H1 (cell line): ENCODE data around the gene COL10A1. TPM values are rescaled to one million over a fixed set of nuclear protein-coding genes. Genes with fewer than 3 reads are reported as not detected.

Experiments used
- CTCF ChIA-PET: fragments of 300-600 bp; sonication (Branson Sonifier 250); formaldehyde crosslinking; loops from one replicate; lab custom pipeline; 2021; ENCODE audit not compliant: partially characterized antibody; lab: Charles Lee
- POLR2A ChIA-PET: fragments of 300-600 bp; sonication (Branson Sonifier 250); formaldehyde crosslinking; loops from one replicate; lab custom pipeline; 2021; ENCODE audit warnings: inconsistent platforms; ENCODE audit not compliant: partially characterized antibody; lab: Charles Lee
- DNase-seq, 2 experiments: peaks; one replicate each; pipeline versions ENCODE4 v3.0.0 to v3.0.0-alpha.2; 2010 to 2022; ENCODE audit warnings: low spot score in 2 of 2, low read depth in 1 of 2, mixed read lengths in 1 of 2
- FAIRE-seq: peaks from 2 replicates; lab custom pipeline; 2011; peaks lifted over from hg19 to GRCh38; lab: Jason Lieb, UNC
- H2AFZ ChIP-seq: 2 replicates; pipeline ENCODE4 v1.8.1; 2012; ENCODE audit warnings: low read length, inconsistent platforms
- H2AK5ac ChIP-seq: 2 replicates; pipeline ENCODE4 v1.6.1; 2013; ENCODE audit warnings: low read depth, low read length
- H2BK120ac ChIP-seq: replicated peaks from 2 replicates; pipeline ENCODE3; 2013; ENCODE audit warnings: low read depth, low read length, inconsistent platforms
- H2BK12ac ChIP-seq: 2 replicates; pipeline ENCODE4 v1.6.1; 2013; ENCODE audit warnings: low read depth, low read length
- H2BK15ac ChIP-seq: 2 replicates; pipeline ENCODE4 v1.6.1; 2013; ENCODE audit warnings: low read length
- H2BK20ac ChIP-seq: 2 replicates; pipeline ENCODE4 v1.6.1; 2013; ENCODE audit warnings: low read length
- H2BK5ac ChIP-seq: 2 replicates; pipeline ENCODE4 v1.6.1; 2013; ENCODE audit warnings: low read depth, low read length
- H3K14ac ChIP-seq: 2 replicates; pipeline ENCODE4 v1.6.1; 2013; ENCODE audit warnings: inconsistent platforms; ENCODE audit not compliant: insufficient read length
- H3K18ac ChIP-seq: 2 replicates; pipeline ENCODE4 v1.6.1; 2013; ENCODE audit warnings: low read length; ENCODE audit errors: extremely low read depth
- H3K23ac ChIP-seq: 2 replicates; pipeline ENCODE4 v1.6.1; 2013; ENCODE audit warnings: inconsistent platforms; ENCODE audit not compliant: insufficient read length
- H3K23me2 ChIP-seq: 2 replicates; pipeline ENCODE4 v1.6.1; 2013; ENCODE audit warnings: low read depth, low read length
- H3K27ac ChIP-seq: 2 replicates; pipeline ENCODE4 v1.6.1; 2011; ENCODE audit warnings: low read depth, low read length, inconsistent platforms
- H3K27me3 ChIP-seq, 4 experiments: replicated peaks in 1 of 4; 1 replicate in 1 of 4; 2 replicates in 3 of 4; pipeline versions ENCODE4 v1.6.1 to v1.8.1; 2011 to 2013; ENCODE audit warnings: low read length in 3 of 4, mild to moderate bottlenecking in 3 of 4, inconsistent platforms in 2 of 4, mixed read lengths in 2 of 4, moderate library complexity in 1 of 4; ENCODE audit not compliant: control insufficient read depth in 3 of 4, insufficient read depth in 3 of 4; ENCODE audit errors: extremely low read depth in 1 of 4
- H3K36me3 ChIP-seq, 4 experiments: 2 replicates each; pipeline versions ENCODE4 v1.6.1 to v1.8.1; 2011 to 2013; ENCODE audit warnings: mild to moderate bottlenecking in 4 of 4, low read length in 3 of 4, moderate library complexity in 2 of 4, control low read depth in 1 of 4, inconsistent platforms in 1 of 4; ENCODE audit not compliant: insufficient read depth in 4 of 4, control insufficient read depth in 2 of 4
- H3K4ac ChIP-seq: replicated peaks from 2 replicates; pipeline ENCODE3; 2013; ENCODE audit warnings: low read length, low read depth, mixed read lengths, inconsistent platforms; ENCODE audit not compliant: insufficient read length
- H3K4me1 ChIP-seq, 4 experiments: replicated peaks in 1 of 4; 1 replicate in 1 of 4; 2 replicates in 3 of 4; pipeline versions ENCODE4 v1.6.1 to v1.8.1; 2011 to 2013; ENCODE audit warnings: low read length in 3 of 4, inconsistent platforms in 2 of 4, mixed read lengths in 1 of 4; ENCODE audit not compliant: insufficient read depth in 4 of 4, control insufficient read depth in 3 of 4
- H3K4me2 ChIP-seq, 2 experiments: 2 replicates each; pipeline versions ENCODE4 v1.6.1 to v1.8.1; 2011 to 2013; ENCODE audit warnings: low read depth in 2 of 2, low read length in 2 of 2, control low read depth in 1 of 2, inconsistent platforms in 1 of 2, mild to moderate bottlenecking in 1 of 2; ENCODE audit not compliant: insufficient read depth in 1 of 2
- H3K4me3 ChIP-seq, 4 experiments: fragments of 200-600, 300-600 bp in 1 of 4; sonication (generic), shearing (Covaris generic), sonication (Bioruptor Twin) in 1 of 4; 2 replicates each; pipeline versions ENCODE4 v1.5.1 to v1.8.1; 2011 to 2016; ENCODE audit warnings: low read length in 4 of 4, low read depth in 3 of 4, control low read depth in 2 of 4, inconsistent platforms in 2 of 4, mild to moderate bottlenecking in 2 of 4, mixed read lengths in 1 of 4, moderate library complexity in 1 of 4; ENCODE audit not compliant: insufficient read depth in 2 of 4; ENCODE audit errors: extremely low read depth in 1 of 4
- H3K56ac ChIP-seq: replicated peaks from 2 replicates; pipeline ENCODE3; 2013; ENCODE audit warnings: low read depth, mild to moderate bottlenecking, mixed read lengths, low read length, inconsistent platforms; ENCODE audit not compliant: insufficient read length
- H3K79me1 ChIP-seq: 2 replicates; pipeline ENCODE4 v1.6.1; 2013; ENCODE audit warnings: low read depth, low read length, control low read depth
- H3K79me2 ChIP-seq, 2 experiments: 2 replicates each; pipeline versions ENCODE4 v1.6.1 to v1.8.1; 2012 to 2013; ENCODE audit warnings: low read length in 2 of 2, mild to moderate bottlenecking in 2 of 2, inconsistent platforms in 1 of 2; ENCODE audit not compliant: insufficient read depth in 2 of 2, control insufficient read depth in 1 of 2
- H3K9ac ChIP-seq, 4 experiments: replicated peaks in 1 of 4; 1 replicate in 1 of 4; 2 replicates in 3 of 4; pipeline versions ENCODE4 v1.6.1 to v1.8.1; 2011 to 2013; ENCODE audit warnings: low read depth in 3 of 4, low read length in 3 of 4, control low read depth in 2 of 4, mild to moderate bottlenecking in 2 of 4, moderate library complexity in 2 of 4, inconsistent platforms in 1 of 4; ENCODE audit errors: extremely low read depth in 1 of 4
- H3K9me3 ChIP-seq, 2 experiments: 2 replicates each; pipeline versions ENCODE4 v1.6.1 to v1.8.1; 2012 to 2013; ENCODE audit warnings: mild to moderate bottlenecking in 2 of 2, moderate library complexity in 2 of 2, control low read depth in 1 of 2, inconsistent platforms in 1 of 2, low read depth in 1 of 2, low read length in 1 of 2, mixed read lengths in 1 of 2; ENCODE audit not compliant: insufficient read depth in 2 of 2
- H4K20me1 ChIP-seq, 2 experiments: replicated peaks in 1 of 2; 2 replicates each; pipeline versions ENCODE3 to v1.8.1; 2011 to 2013; ENCODE audit warnings: inconsistent platforms in 2 of 2, low read length in 2 of 2, mild to moderate bottlenecking in 1 of 2; ENCODE audit not compliant: insufficient read depth in 2 of 2, control insufficient read depth in 1 of 2
- H4K5ac ChIP-seq: 2 replicates; pipeline ENCODE4 v1.6.1; 2013; ENCODE audit warnings: low read length, low read depth, mixed read lengths, inconsistent platforms; ENCODE audit not compliant: insufficient read length
- H4K8ac ChIP-seq: 2 replicates; pipeline ENCODE4 v1.8.0; 2013; ENCODE audit warnings: mild to moderate bottlenecking, moderate library complexity, low read length, inconsistent platforms; ENCODE audit not compliant: insufficient read depth; ENCODE audit errors: extremely low read depth
- H4K91ac ChIP-seq: replicated peaks from 2 replicates; pipeline ENCODE3; 2013; ENCODE audit warnings: low read length, mixed read lengths, inconsistent platforms; ENCODE audit not compliant: insufficient read length
- HDAC2 ChIP-seq, 2 experiments: fragments of 300-600 bp in 1 of 2; sonication (generic) in 1 of 2; IDR thresholded peaks; 2 replicates each; pipeline ENCODE4 v1.6.1; 2011 to 2012; ENCODE audit warnings: low read depth in 2 of 2, low read length in 2 of 2, mild to moderate bottlenecking in 2 of 2, moderate library complexity in 2 of 2, borderline replicate concordance in 1 of 2, inconsistent platforms in 1 of 2
- NRF1 ChIP-seq: IDR thresholded peaks from 2 replicates; pipeline ENCODE4 v1.6.1; 2011; ENCODE audit warnings: mild to moderate bottlenecking, low read depth, low read length, improper control_type of control experiment
- SIN3A ChIP-seq, 2 experiments: IDR thresholded peaks in 1 of 2; conservative IDR thresholded peaks in 1 of 2; 2 replicates each; pipeline ENCODE4 v1.6.1; 2011 to 2012; ENCODE audit warnings: low read length in 2 of 2, improper control_type of control experiment in 1 of 2, low read depth in 1 of 2, mild to moderate bottlenecking in 1 of 2
- SUZ12 ChIP-seq: fragments of 200-600 bp; sonication (generic); IDR thresholded peaks from 2 replicates; pipeline ENCODE4 v1.6.1; 2012; ENCODE audit warnings: mild to moderate bottlenecking, inconsistent platforms, low read length, moderate library complexity, mixed read lengths
- WGBS, 2 experiments: shearing (Covaris generic) in 1 of 2; methylation state at CpG; one replicate each; pipeline versions ENCODE4 v1.1.6 to v1.1.7; 2013 to 2015; ENCODE audit warnings: low lambda C conversion rate in 2 of 2, mixed read lengths in 2 of 2, inconsistent platforms in 1 of 2, low coverage in 1 of 2, missing lambda C conversion rate in 1 of 2; ENCODE audit not compliant: insufficient replicate concordance in 2 of 2, insufficient coverage in 1 of 2, insufficient read length in 1 of 2; ENCODE audit errors: extremely low coverage in 1 of 2, missing lambda C conversion rate in 1 of 2; 5-methylcytosine and 5-hydroxymethylcytosine counted together
- polyA plus RNA-seq, 7 experiments: library from polyadenylated mRNA; depleted of rRNA in 3 of 7; stranded (reverse) in 5 of 7; unstranded in 2 of 7; fragments of >200 nt in 5 of 7; fragments of 200-250 nt in 2 of 7; gene quantifications; 1 replicate in 5 of 7; 2 replicates in 1 of 7; 4 replicates in 1 of 7; pipeline versions ENCODE4 v1.2.1 to v1.2.3, GENCODE V29; 2011 to 2013; ENCODE audit warnings: missing spikeins in 2 of 7, mixed read lengths in 2 of 7
- total RNA-seq: library from RNA; stranded (reverse); fragmentation: NEBNext Ultra II Directional; extraction: Animal tissue kit (Norgen Biotek cat#: 25700); gene quantifications from 2 replicates; pipeline ENCODE4 v1.2.1, GENCODE V29; 2021
- TF ChIP-seq, protein P1 (sequence below): IDR thresholded peaks from 2 replicates; pipeline ENCODE4 v1.6.1; 2012; ENCODE audit warnings: low read length, inconsistent platforms

COL10A1 gene
- total and polyA plus RNA-seq, 2 of the 8 experiments (the other 6 are each of a cell fraction or from before 2014, with no cell fraction given), result not detected

DNA sequence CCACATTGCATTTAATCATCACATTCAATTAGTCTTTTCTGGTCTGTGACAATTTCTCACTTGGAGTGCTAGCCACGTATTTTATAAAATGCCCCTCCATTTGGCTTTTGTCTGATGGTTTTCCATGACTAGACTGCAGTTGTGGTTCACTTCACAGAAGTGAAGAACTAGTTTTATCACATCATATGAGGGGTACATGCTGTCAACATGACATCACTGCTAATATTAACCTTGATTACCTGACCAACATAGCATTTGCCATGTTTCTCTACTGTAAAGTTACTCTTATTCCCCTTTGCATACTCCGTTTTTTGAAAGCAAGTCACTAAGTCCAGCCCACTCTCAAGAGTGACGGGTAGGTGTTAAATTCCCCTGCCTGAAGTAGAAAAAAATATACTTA lies 48.0 kb upstream of the COL10A1 start:
- POLR2A ChIA-PET, result interaction anchor here (0.9 kb wide), 1 partner anchor 103 kb away, joined by 3 read pairs; no protein-coding TSS in a partner anchor
- TF ChIP-seq SIN3A (conservative IDR thresholded peaks at IDR 0.05 in 1 of 2, IDR thresholded peaks at IDR 0.05 in 1 of 2; ENCODE audit: low read depth in 1 of 2, low read length in 2 of 2) (no peak), HDAC2 (IDR thresholded peaks at IDR 0.05; ENCODE audit: borderline replicate concordance in 1 of 2, low read depth in 2 of 2, low read length in 2 of 2) (no peak), NRF1 (no peak), SUZ12 (no peak)
- TF ChIP-seq, protein P1, sequence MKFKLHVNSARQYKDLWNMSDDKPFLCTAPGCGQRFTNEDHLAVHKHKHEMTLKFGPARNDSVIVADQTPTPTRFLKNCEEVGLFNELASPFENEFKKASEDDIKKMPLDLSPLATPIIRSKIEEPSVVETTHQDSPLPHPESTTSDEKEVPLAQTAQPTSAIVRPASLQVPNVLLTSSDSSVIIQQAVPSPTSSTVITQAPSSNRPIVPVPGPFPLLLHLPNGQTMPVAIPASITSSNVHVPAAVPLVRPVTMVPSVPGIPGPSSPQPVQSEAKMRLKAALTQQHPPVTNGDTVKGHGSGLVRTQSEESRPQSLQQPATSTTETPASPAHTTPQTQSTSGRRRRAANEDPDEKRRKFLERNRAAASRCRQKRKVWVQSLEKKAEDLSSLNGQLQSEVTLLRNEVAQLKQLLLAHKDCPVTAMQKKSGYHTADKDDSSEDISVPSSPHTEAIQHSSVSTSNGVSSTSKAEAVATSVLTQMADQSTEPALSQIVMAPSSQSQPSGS, result no peak
- TF ChIP-seq, all 59 proteins: peak for 0
- no peak overlapping the region for H2BK15ac ChIP-seq
- 0 out of 8 replicates have a peak, but pooled peaks cover 0 to 4% (median 0%) of the 10 kb centered on the region in 4 experiments for H3K36me3 ChIP-seq
- no peak overlapping the region for H4K5ac ChIP-seq
- peaks cover 0 to 4% (median 0%) of the 10 kb centered on the region in 4 experiments; a peak in 1 of 7 replicates for H3K4me1 ChIP-seq
- DNase-seq (no peak), FAIRE-seq (no peak)
- no peaks in the 10 kb centered on the region; the same call in 1 of the 2 replicates for H3K23me2 ChIP-seq
- H4K8ac ChIP-seq, result no peak overlapping the region
- no peak overlapping the region for H3K9ac ChIP-seq
- no peaks in the 10 kb centered on the region for H3K79me1 ChIP-seq
- no peak overlapping the region for H2BK20ac ChIP-seq
- H3K4me3 ChIP-seq, result no peak overlapping the region
- no peak overlapping the region for H3K4ac ChIP-seq
- CTCF ChIA-PET, result no interaction called here
- no peak overlapping the region for H3K14ac ChIP-seq
- H2AK5ac ChIP-seq, result no peak overlapping the region
- no peak overlapping the region for H3K56ac ChIP-seq
- no peaks in the 10 kb centered on the region for H3K79me2 ChIP-seq
- no peak overlapping the region for H3K18ac ChIP-seq
- H4K20me1 ChIP-seq, result no peaks in the 10 kb centered on the region
- H2BK12ac ChIP-seq, result no peak overlapping the region
- no peak overlapping the region for H3K27ac ChIP-seq
- H2AFZ ChIP-seq, result no peak overlapping the region
- no peaks in the 10 kb centered on the region; a peak in 1 of 4 replicates for H3K9me3 ChIP-seq
- H3K4me2 ChIP-seq, result no peak overlapping the region
- no peak overlapping the region for H2BK5ac ChIP-seq
- H2BK120ac ChIP-seq, result no peak overlapping the region
- no peak overlapping the region for H4K91ac ChIP-seq
- H3K23ac ChIP-seq, result no peak overlapping the region
- WGBS, 2 experiments, result 53% methylated on average over 3 of the region's 3 CpGs; no CpG with 5 or more reads in 1 of the 2 experiments
- H3K27me3 ChIP-seq, result no peaks in the 10 kb centered on the region
